ENCODE measurements around the gene CLDN6.
A peak's percentile ranks its signal among the peaks of the same experiment; 100 is the strongest.

The CLDN6 gene

GRCh38 chr16:3059723-3060242 lies 41.8 kb upstream of the CLDN6 start (continued):
- no peak for TF ChIP-seq POU6F1 (CRISPR knock-in tag; IDR thresholded peaks at IDR 0.05; ENCODE audit: borderline replicate concordance, low read depth)
- TF ChIP-seq ZFP30 (CRISPR knock-in tag; IDR thresholded peaks at IDR 0.05) = no peak
- TF ChIP-seq ISL1 (CRISPR knock-in tag; IDR thresholded peaks at IDR 0.05) = no peak
- TF ChIP-seq PPARA (CRISPR knock-in tag; IDR thresholded peaks at IDR 0.05; ENCODE audit: borderline replicate concordance) = no peak

DNA sequence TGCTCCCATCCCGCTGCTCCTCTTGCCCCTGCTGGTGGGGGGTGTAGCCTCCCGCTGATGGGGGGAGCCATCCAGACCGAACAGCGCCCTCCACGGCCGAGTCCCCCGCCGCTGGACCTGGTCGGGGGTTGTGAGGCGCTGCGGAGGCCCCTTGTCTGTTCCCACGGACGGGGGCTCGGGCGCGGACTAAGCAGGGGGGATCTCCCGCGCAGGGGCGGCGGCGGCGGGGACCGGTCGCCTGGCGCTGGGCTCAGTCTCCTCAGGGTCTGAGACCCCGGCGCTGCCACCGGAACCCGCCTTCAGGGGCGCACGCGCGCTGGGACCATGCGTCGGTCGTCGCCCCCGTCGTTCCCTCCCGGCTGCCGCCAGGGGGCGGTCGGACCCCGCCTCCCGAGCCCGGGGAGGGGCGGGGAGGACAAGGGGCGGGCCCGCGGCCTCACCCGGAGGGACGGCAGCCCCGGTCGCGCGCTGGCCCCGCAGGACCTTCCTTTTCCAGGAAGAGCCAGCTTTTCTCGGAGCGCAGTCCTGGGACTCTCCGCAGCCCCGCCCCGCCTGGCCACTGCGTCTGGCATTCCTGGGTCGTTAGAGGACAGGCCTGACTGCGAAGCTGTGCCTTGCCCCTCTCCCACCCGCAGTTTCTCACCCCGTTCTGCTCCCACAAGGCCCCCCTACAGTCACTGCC lies 41.2 kb upstream of the CLDN6 start:
- TF ChIP-seq, protein P1, sequence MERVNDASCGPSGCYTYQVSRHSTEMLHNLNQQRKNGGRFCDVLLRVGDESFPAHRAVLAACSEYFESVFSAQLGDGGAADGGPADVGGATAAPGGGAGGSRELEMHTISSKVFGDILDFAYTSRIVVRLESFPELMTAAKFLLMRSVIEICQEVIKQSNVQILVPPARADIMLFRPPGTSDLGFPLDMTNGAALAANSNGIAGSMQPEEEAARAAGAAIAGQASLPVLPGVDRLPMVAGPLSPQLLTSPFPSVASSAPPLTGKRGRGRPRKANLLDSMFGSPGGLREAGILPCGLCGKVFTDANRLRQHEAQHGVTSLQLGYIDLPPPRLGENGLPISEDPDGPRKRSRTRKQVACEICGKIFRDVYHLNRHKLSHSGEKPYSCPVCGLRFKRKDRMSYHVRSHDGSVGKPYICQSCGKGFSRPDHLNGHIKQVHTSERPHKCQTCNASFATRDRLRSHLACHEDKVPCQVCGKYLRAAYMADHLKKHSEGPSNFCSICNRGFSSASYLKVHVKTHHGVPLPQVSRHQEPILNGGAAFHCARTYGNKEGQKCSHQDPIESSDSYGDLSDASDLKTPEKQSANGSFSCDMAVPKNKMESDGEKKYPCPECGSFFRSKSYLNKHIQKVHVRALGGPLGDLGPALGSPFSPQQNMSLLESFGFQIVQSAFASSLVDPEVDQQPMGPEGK (CRISPR knock-in tag; IDR thresholded peaks at IDR 0.05; ENCODE audit: borderline replicate concordance) = peak; percentile 42; the same call in 1 of the 2 replicates
- TF ChIP-seq ZNF8 (CRISPR knock-in tag; IDR thresholded peaks at IDR 0.05) = no peak
- peak; percentile 96 for ATAC-seq

DNA sequence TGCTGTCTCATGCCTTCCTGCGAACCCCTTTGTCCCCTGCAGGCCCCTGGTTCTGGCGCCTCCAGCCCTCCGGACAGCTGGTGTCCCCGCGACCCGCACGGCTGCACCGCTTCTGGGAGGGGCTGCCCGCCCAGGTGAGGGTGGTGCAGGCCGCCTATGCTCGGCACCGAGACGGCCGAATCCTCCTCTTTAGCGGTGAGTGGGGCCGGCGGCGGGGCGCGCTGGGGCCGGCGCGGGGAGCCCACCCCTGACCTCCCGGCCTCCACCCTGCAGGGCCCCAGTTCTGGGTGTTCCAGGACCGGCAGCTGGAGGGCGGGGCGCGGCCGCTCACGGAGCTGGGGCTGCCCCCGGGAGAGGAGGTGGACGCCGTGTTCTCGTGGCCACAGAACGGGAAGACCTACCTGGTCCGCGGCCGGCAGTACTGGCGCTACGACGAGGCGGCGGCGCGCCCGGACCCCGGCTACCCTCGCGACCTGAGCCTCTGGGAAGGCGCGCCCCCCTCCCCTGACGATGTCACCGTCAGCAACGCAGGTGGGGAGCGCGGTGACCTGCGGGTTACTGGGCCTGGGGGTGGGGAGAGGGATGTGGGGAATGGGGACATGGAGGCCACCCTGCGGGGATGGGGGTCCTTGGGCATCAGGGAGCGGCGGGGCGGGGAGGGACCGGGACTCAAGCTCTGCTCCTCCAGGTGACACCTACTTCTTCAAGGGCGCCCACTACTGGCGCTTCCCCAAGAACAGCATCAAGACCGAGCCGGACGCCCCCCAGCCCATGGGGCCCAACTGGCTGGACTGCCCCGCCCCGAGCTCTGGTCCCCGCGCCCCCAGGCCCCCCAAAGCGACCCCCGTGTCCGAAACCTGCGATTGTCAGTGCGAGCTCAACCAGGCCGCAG lies 40.4 kb upstream of the CLDN6 start:
- ATAC-seq = peak; percentile 53
- TF ChIP-seq PPARA (CRISPR knock-in tag; IDR thresholded peaks at IDR 0.05; ENCODE audit: borderline replicate concordance) (no peak), OSR1 (CRISPR knock-in tag; IDR thresholded peaks at IDR 0.05) (no peak), ESRRG (CRISPR knock-in tag; IDR thresholded peaks at IDR 0.05) (no peak), SNAI2 (CRISPR knock-in tag; IDR thresholded peaks at IDR 0.05) (no peak), TCF4 (CRISPR knock-in tag; IDR thresholded peaks at IDR 0.05; ENCODE audit: borderline replicate concordance) (no peak), CSDC2 (CRISPR knock-in tag; IDR thresholded peaks at IDR 0.05) (no peak), ZNF565 (CRISPR knock-in tag; conservative IDR thresholded peaks at IDR 0.05; ENCODE audit: low read depth) (no peak), ARNTL (CRISPR knock-in tag; IDR thresholded peaks at IDR 0.05; ENCODE audit: borderline replicate concordance, low read depth) (no peak), ZFP30 (CRISPR knock-in tag; IDR thresholded peaks at IDR 0.05) (no peak), ZNF8 (CRISPR knock-in tag; IDR thresholded peaks at IDR 0.05) (no peak), GLIS3 (CRISPR knock-in tag; IDR thresholded peaks at IDR 0.05) (no peak), TSHZ2 (CRISPR knock-in tag; IDR thresholded peaks at IDR 0.05) (no peak)
- TF ChIP-seq, protein P2, sequence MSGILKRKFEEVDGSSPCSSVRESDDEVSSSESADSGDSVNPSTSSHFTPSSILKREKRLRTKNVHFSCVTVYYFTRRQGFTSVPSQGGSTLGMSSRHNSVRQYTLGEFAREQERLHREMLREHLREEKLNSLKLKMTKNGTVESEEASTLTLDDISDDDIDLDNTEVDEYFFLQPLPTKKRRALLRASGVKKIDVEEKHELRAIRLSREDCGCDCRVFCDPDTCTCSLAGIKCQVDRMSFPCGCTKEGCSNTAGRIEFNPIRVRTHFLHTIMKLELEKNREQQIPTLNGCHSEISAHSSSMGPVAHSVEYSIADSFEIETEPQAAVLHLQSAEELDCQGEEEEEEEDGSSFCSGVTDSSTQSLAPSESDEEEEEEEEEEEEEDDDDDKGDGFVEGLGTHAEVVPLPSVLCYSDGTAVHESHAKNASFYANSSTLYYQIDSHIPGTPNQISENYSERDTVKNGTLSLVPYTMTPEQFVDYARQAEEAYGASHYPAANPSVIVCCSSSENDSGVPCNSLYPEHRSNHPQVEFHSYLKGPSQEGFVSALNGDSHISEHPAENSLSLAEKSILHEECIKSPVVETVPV (CRISPR knock-in tag; IDR thresholded peaks at IDR 0.05) = no peak
- TF ChIP-seq, protein P3, sequence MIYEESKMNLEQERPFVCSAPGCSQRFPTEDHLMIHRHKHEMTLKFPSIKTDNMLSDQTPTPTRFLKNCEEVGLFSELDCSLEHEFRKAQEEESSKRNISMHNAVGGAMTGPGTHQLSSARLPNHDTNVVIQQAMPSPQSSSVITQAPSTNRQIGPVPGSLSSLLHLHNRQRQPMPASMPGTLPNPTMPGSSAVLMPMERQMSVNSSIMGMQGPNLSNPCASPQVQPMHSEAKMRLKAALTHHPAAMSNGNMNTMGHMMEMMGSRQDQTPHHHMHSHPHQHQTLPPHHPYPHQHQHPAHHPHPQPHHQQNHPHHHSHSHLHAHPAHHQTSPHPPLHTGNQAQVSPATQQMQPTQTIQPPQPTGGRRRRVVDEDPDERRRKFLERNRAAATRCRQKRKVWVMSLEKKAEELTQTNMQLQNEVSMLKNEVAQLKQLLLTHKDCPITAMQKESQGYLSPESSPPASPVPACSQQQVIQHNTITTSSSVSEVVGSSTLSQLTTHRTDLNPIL (CRISPR knock-in tag; IDR thresholded peaks at IDR 0.05; ENCODE audit: low read depth) = no peak
